OCI-LY1 (cell line): ENCODE results near the gene C8B.

Source experiments
- CTCF ChIP-seq: fragments of 200-600 bp; sonication (generic), shearing (Covaris generic); IDR thresholded peaks from 2 replicates; pipeline ENCODE4 v1.5.1; 2017; ENCODE audit warnings: mild to moderate bottlenecking, antibody characterized with exemption, low read length, moderate library complexity, mixed read lengths
- EZH2 ChIP-seq: fragments of 200-600 bp; sonication (generic), shearing (Covaris generic); IDR thresholded peaks from 2 replicates; pipeline ENCODE4 v1.8.0; 2017; ENCODE audit warnings: borderline replicate concordance, mixed run types, mild to moderate bottlenecking, antibody characterized with exemption, low read length, moderate library complexity, mixed read lengths

- TF ChIP-seq CTCF: no peak
- TF ChIP-seq EZH2: no peak
Measured at GRCh38 chr1:56970280-56970679, 4.5 kb upstream of the C8B start.
